SK-N-SH (cell line): ENCODE results near the gene EME2. TPM values are rescaled to one million over a fixed set of nuclear protein-coding genes. Genes with fewer than 3 reads are reported as not detected.

ENCODE experiments used
- CTCF ChIA-PET: fragments of 300-600, 350-600 bp; formaldehyde crosslinking; extraction: SDS; loops from one replicate; lab custom pipeline; 2021; lab: Yijun Ruan, JAX
- POLR2A ChIA-PET: fragments of 350-600 bp; sonication (Branson Sonifier 250); formaldehyde crosslinking; extraction: SDS; loops from one replicate; lab custom pipeline; 2020; ENCODE audit warnings: antibody characterized with exemption, inconsistent platforms; lab: Yijun Ruan, JAX
- DNase-seq: peaks from one replicate; pipeline ENCODE4 v3.0.0; 2012
- H2AFZ ChIP-seq: fragments of 200-600 bp; sonication (generic); 2 replicates; pipeline ENCODE4 v1.8.1; 2016; ENCODE audit warnings: antibody characterized with exemption, mild to moderate bottlenecking, low read depth
- H3F3A ChIP-seq: fragments of 200-600 bp; sonication (generic); replicated peaks from 2 replicates; pipeline ENCODE3; 2016; ENCODE audit warnings: antibody characterized with exemption, mild to moderate bottlenecking; ENCODE audit not compliant: insufficient read depth
- H3K27ac ChIP-seq, 2 experiments: fragments of 200-500 bp in 1 of 2; fragments of 200-600 bp in 1 of 2; sonication (Bioruptor generic) in 1 of 2; sonication (generic), shearing (Covaris generic) in 1 of 2; 2 replicates each; pipeline versions ENCODE4 v1.5.1 to v1.6.1; 2014 to 2016; ENCODE audit warnings: low read depth in 2 of 2, inconsistent platforms in 1 of 2, low read length in 1 of 2, mild to moderate bottlenecking in 1 of 2, mixed read lengths in 1 of 2
- H3K27me3 ChIP-seq: fragments of 200-600 bp; sonication (generic), shearing (Covaris generic); 2 replicates; pipeline ENCODE4 v1.6.1; 2016; ENCODE audit warnings: mixed run types; ENCODE audit not compliant: insufficient read depth
- H3K36me3 ChIP-seq, 2 experiments: fragments of 200-500 bp in 1 of 2; fragments of 200-600 bp in 1 of 2; sonication (Bioruptor generic) in 1 of 2; sonication (generic) in 1 of 2; replicated peaks in 1 of 2; 2 replicates each; pipeline versions ENCODE3 to v1.5.1; 2014 to 2016; ENCODE audit warnings: low read length in 1 of 2, mild to moderate bottlenecking in 1 of 2; ENCODE audit not compliant: insufficient read depth in 2 of 2, control insufficient read depth in 1 of 2
- H3K4me1 ChIP-seq, 2 experiments: fragments of 200-500 bp in 1 of 2; fragments of 200-600 bp in 1 of 2; sonication (Bioruptor generic) in 1 of 2; sonication (generic), shearing (Covaris generic) in 1 of 2; 2 replicates each; pipeline versions ENCODE4 v1.5.1 to v1.6.1; 2014 to 2016; ENCODE audit warnings: low read depth in 1 of 2, low read length in 1 of 2, mixed run types in 1 of 2; ENCODE audit not compliant: insufficient read depth in 2 of 2, control insufficient read depth in 1 of 2
- H3K4me2 ChIP-seq: fragments of 200-600 bp; sonication (generic), shearing (Covaris generic); 2 replicates; pipeline ENCODE4 v1.6.1; 2017; ENCODE audit warnings: mixed run types
- H3K4me3 ChIP-seq, 2 experiments: fragments of 200-500 bp in 1 of 2; fragments of 200-600 bp in 1 of 2; sonication (Bioruptor generic) in 1 of 2; sonication (generic), shearing (Covaris generic) in 1 of 2; 2 replicates each; pipeline versions ENCODE4 v1.5.1 to v1.8.1; 2014 to 2016; ENCODE audit warnings: low read depth in 2 of 2, inconsistent platforms in 1 of 2, low read length in 1 of 2, mild to moderate bottlenecking in 1 of 2, mixed read lengths in 1 of 2, moderate library complexity in 1 of 2
- H3K79me2 ChIP-seq: fragments of 200-600 bp; sonication (generic); 2 replicates; pipeline ENCODE4 v1.8.1; 2017; ENCODE audit warnings: mild to moderate bottlenecking; ENCODE audit not compliant: insufficient read depth
- H3K9ac ChIP-seq: fragments of 200-600 bp; sonication (generic); 2 replicates; pipeline ENCODE4 v1.6.1; 2017; ENCODE audit warnings: mixed run types
- H3K9me2 ChIP-seq: fragments of 200-600 bp; sonication (generic); 2 replicates; pipeline ENCODE4 v1.6.1; 2017; ENCODE audit warnings: mixed run types
- H3K9me3 ChIP-seq: fragments of 200-600 bp; sonication (generic); 2 replicates; pipeline ENCODE4 v1.6.1; 2017; ENCODE audit warnings: mixed run types, mild to moderate bottlenecking, moderate library complexity
- H4K20me1 ChIP-seq: fragments of 200-600 bp; sonication (generic); 2 replicates; pipeline ENCODE4 v1.6.1; 2017; ENCODE audit warnings: mild to moderate bottlenecking, mixed run types; ENCODE audit not compliant: insufficient read depth
- CHD2 ChIP-seq: fragments of 150-350 bp; IDR thresholded peaks from 2 replicates; pipeline ENCODE4 v1.6.1; 2018; ENCODE audit warnings: low read length; ENCODE audit not compliant: partially characterized antibody
- FOXJ3 ChIP-seq: sonication (generic); formaldehyde crosslinking; IDR thresholded peaks from 2 replicates; pipeline ENCODE4 v1.5.1; 2020; ENCODE audit warnings: mild to moderate bottlenecking, missing genetic modification reagents
- NRF1 ChIP-seq: IDR thresholded peaks from 2 replicates; pipeline ENCODE4 v1.6.1; 2012; ENCODE audit warnings: low read depth, mild to moderate bottlenecking, low read length
- POLR2AphosphoS5 ChIP-seq: IDR thresholded peaks from 2 replicates; pipeline ENCODE4 v1.6.1; 2012; ENCODE audit warnings: low read depth, low read length
- TEAD4 ChIP-seq: IDR thresholded peaks from 2 replicates; pipeline ENCODE4 v1.4.0; 2012; ENCODE audit warnings: mild to moderate bottlenecking, borderline replicate concordance; ENCODE audit not compliant: insufficient read depth
- WGBS: methylation state at CpG from one replicate; pipeline ENCODE4 v1.1.6; 2017; ENCODE audit warnings: low lambda C conversion rate; 5-methylcytosine and 5-hydroxymethylcytosine counted together
- polyA plus RNA-seq, 3 experiments: library from polyadenylated mRNA; depleted of rRNA; stranded (reverse); fragments of >200 nt; gene quantifications; 2 replicates each; pipeline ENCODE4 v1.2.3, GENCODE V29; 2012
- TF ChIP-seq, protein P1 (sequence below): IDR thresholded peaks from 2 replicates; pipeline ENCODE4 v1.4.0; 2012; ENCODE audit warnings: low read depth
- TF ChIP-seq, protein P2 (sequence below): IDR thresholded peaks from 2 replicates; pipeline ENCODE4 v1.4.0; 2012; ENCODE audit warnings: low read depth, borderline replicate concordance
- TF ChIP-seq, protein P3 (sequence below): IDR thresholded peaks from 2 replicates; pipeline ENCODE4 v1.4.0; 2012; ENCODE audit warnings: low read depth, borderline replicate concordance

The EME2 gene
- polyA plus RNA-seq, 1 of the 3 experiments (the other 2 are of a cell fraction), result 10.1 TPM

DNA sequence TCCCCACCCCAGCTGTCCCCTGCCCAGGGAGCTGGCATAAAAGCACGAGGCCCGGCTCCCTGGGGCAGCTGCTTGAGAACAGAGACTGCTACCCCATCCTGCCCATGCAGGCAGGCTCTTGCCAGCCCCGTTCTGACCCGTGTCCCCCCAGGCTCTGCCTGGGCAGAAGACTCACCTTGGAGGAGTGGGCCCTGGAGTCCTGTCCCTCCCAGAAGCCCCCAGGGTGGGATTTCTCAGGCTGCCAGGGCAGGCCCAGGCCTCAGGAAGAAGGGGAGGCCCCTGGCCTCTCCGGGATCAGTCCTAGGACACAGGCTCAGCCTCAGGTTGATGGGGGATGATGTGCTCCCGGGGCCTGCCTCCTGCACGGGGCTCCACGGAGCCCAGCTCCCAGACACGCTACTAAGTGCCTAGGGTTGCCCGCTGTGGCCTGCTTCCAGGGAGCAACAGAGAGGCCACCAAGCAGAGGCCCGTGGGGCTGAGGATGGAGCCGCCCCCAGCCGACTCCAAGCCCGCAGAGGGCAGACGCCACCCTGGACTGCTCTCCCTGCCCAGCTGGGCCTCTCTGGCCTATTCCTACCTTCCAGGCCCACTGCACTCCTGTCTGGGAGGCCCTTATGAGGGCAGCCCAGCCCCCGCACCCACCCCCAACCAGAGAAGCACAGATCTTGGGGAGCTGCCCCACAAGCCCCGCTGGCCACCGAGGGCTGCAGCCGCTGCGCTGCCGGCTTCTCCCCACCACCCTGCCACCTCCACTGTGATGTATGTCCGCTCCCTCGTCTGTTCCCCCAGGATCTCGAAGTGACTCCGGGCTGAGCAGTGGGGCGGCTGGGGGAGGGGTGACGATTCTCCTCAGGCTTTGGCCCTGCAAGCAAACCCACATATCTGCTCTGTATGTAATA is 3.0 kb upstream of the EME2 start:
- 0 out of 2 replicates have a peak, but pooled peaks cover 11% of the 10 kb centered on the region for H4K20me1 ChIP-seq

DNA sequence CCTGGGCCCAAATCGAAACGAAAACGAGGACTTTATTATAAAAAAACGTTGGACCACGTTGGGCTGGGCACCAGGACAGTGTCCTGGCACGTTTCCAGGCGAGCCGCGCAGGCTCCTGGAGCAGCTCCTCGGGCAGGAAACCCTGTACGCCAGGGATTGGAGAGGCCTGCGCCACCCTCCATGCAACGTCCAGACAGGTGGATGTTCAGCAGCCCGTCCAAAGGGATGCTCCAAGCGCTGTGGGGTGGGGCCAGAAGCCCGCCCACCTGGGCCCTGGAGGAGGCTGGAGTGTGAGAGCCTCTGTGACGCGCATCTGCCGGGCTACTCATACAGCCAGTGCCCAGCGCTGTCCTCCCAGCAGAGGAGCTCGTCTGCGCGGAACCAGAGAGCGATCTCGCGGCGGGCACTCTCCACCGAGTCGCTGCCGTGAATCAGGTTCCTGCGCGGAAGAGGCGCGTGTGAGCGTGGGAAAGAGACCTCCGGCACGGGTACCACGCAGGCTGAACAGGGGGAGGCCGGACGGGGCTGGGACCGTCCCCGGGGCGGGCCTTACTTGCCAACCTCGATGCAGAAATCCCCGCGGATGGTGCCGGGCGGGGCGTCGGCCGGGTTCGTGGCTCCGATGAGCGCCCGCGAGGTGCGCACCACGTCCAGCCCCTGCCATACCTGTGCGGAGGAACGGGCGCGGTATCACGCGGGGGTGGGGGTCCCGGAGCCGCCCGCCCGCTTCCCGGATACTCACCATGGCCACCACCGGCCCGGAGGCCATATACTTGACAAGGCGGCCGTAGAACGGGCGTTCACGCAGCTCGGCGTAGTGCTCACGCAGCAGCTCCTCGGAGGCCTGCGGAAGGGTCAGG is 2.1 kb upstream of the EME2 start:
- peak overlapping the region in 1 of 2 experiments; percentile 92; a peak in 2 of 4 replicates for H3K27ac ChIP-seq
- peaks cover 11% of the 10 kb centered on the region for H3F3A ChIP-seq
- TF ChIP-seq, protein P1, sequence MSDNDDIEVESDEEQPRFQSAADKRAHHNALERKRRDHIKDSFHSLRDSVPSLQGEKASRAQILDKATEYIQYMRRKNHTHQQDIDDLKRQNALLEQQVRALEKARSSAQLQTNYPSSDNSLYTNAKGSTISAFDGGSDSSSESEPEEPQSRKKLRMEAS, result 0 out of 2 replicates have a peak, but pooled peaks have one; percentile 29
- peak; percentile 3 for TF ChIP-seq CHD2
- TF ChIP-seq, protein P2, sequence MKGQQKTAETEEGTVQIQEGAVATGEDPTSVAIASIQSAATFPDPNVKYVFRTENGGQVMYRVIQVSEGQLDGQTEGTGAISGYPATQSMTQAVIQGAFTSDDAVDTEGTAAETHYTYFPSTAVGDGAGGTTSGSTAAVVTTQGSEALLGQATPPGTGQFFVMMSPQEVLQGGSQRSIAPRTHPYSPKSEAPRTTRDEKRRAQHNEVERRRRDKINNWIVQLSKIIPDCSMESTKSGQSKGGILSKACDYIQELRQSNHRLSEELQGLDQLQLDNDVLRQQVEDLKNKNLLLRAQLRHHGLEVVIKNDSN, result no peak
- 0 out of 2 replicates have a peak, but pooled peaks have one; percentile 8 for TF ChIP-seq POLR2AphosphoS5
- H3K27me3 ChIP-seq, result no peaks in the 10 kb centered on the region
- peak overlapping the region; percentile 90 to 91 for H3K4me3 ChIP-seq
- WGBS, result 33% methylated on average over 17 of the region's 81 CpGs
- 0 out of 2 replicates have a peak, but pooled peaks cover 11% of the 10 kb centered on the region for H4K20me1 ChIP-seq
- H3K4me2 ChIP-seq, result peak overlapping the region; percentile 95
- no peaks in the 10 kb centered on the region for H3K9me2 ChIP-seq
- ChIA-PET POLR2A (interaction anchor here (0.6 to 3.8 kb wide), 4 partner anchors 12 to 959 kb away, joined by 3 to 24 read pairs (median 4); partner anchors contain the start of genes NUBP2, SPSB3 and TRAF7), CTCF (interaction anchor here (3.5 kb wide), 1 partner anchor 64 kb away, joined by 13 read pairs; the partner anchor contains the start of gene MAPK8IP3)
- peaks cover 6 to 40% of the 10 kb centered on the region in 2 experiments for H3K36me3 ChIP-seq
- peaks cover 0 to 32% of the 10 kb centered on the region in 2 experiments; a peak in 2 of 4 replicates for H3K4me1 ChIP-seq
- H3K9me3 ChIP-seq, result no peaks in the 10 kb centered on the region
- peak overlapping the region; percentile 93 for H3K9ac ChIP-seq
- H2AFZ ChIP-seq, result no peak overlapping the region
- H3K79me2 ChIP-seq, result peaks cover 30% of the 10 kb centered on the region
- DNase-seq, result peak; percentile 76

More for the DNA sequence above, 3.0 kb upstream of the EME2 start:
- Histone ChIP-seq H3K9me3 (no peaks in the 10 kb centered on the region), H3F3A (peaks cover 11% of the 10 kb centered on the region), H3K27ac (peak overlapping the region in 1 of 2 experiments; percentile 92; a peak in 2 of 4 replicates), H2AFZ (no peak overlapping the region), H3K27me3 (no peaks in the 10 kb centered on the region), H3K4me1 (peaks cover 0 to 29% of the 10 kb centered on the region in 2 experiments; a peak in 2 of 4 replicates), H3K9ac (no peak overlapping the region), H3K4me2 (peak overlapping the region; percentile 95), H3K9me2 (no peaks in the 10 kb centered on the region), H3K79me2 (peaks cover 21% of the 10 kb centered on the region), H3K36me3 (peaks cover 6 to 49% of the 10 kb centered on the region in 2 experiments), H3K4me3 (peak overlapping the region in 1 of 2 experiments; percentile 91; a peak in 1 of 4 replicates)
- 91% methylated on average over 10 of the region's 27 CpGs for WGBS
- POLR2A ChIA-PET, result interaction anchor here (0.6 to 3.8 kb wide), 4 partner anchors 12 to 958 kb away, joined by 3 to 24 read pairs (median 4); partner anchors contain the start of genes NUBP2, SPSB3 and TRAF7
- CTCF ChIA-PET, result interaction anchor here (3.5 kb wide), 1 partner anchor 64 kb away, joined by 13 read pairs; the partner anchor contains the start of gene MAPK8IP3
- DNase-seq, result no peak
- TF ChIP-seq TEAD4 (no peak), FOXJ3 (CRISPR knock-in tag) (no peak), NRF1 (no peak), POLR2AphosphoS5 (no peak)
- TF ChIP-seq, protein P3, sequence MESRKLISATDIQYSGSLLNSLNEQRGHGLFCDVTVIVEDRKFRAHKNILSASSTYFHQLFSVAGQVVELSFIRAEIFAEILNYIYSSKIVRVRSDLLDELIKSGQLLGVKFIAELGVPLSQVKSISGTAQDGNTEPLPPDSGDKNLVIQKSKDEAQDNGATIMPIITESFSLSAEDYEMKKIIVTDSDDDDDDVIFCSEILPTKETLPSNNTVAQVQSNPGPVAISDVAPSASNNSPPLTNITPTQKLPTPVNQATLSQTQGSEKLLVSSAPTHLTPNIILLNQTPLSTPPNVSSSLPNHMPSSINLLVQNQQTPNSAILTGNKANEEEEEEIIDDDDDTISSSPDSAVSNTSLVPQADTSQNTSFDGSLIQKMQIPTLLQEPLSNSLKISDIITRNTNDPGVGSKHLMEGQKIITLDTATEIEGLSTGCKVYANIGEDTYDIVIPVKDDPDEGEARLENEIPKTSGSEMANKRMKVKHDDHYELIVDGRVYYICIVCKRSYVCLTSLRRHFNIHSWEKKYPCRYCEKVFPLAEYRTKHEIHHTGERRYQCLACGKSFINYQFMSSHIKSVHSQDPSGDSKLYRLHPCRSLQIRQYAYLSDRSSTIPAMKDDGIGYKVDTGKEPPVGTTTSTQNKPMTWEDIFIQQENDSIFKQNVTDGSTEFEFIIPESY, result 0 out of 2 replicates have a peak, but pooled peaks have one; percentile 38
